GM21381 (cell line): ENCODE results near the gene PBX3.
"Not testable (repeated sequence)": the region's sequence is repeated elsewhere in the genome, so short reads cannot be mapped to it uniquely, and the experiment has no call there.

Experiments used
- ATAC-seq: cut with Tn5 transposase; IDR thresholded peaks from one replicate; pipeline ENCODE4 v1.9.1; 2021; ENCODE audit warnings: mild to moderate bottlenecking, moderate library complexity; ENCODE audit not compliant: unreplicated experiment

The PBX3 gene

GRCh38 chr9:125820100-125820804 is 73.1 kb downstream of the PBX3 start:
- ATAC-seq, result no peak

GRCh38 chr9:125821078-125821477 is 73.9 kb downstream of the PBX3 start:
- ATAC-seq, result peak; percentile 53

GRCh38 chr9:125822160-125822559 is 75.0 kb downstream of the PBX3 start:
- no peak for ATAC-seq

- no peak for ATAC-seq
Observed at GRCh38 chr9:125822902-125823301, 75.7 kb downstream of the PBX3 start.

GRCh38 chr9:125823874-125824406 is 76.8 kb downstream of the PBX3 start:
- not testable (repeated sequence) for ATAC-seq

GRCh38 chr9:125825762-125826161 is 78.6 kb downstream of the PBX3 start:
- ATAC-seq, result no peak

- no peak for ATAC-seq
Observed at GRCh38 chr9:125826850-125827249, 79.7 kb downstream of the PBX3 start.

GRCh38 chr9:125829743-125830142 is 82.6 kb downstream of the PBX3 start:
- peak; percentile 66 for ATAC-seq

- no peak for ATAC-seq
Observed at GRCh38 chr9:125831054-125831453, 83.9 kb downstream of the PBX3 start.

GRCh38 chr9:125831616-125832015 is 84.4 kb downstream of the PBX3 start:
- ATAC-seq, result no peak

- no peak for ATAC-seq
Observed at GRCh38 chr9:125835655-125836054, 88.5 kb downstream of the PBX3 start.

GRCh38 chr9:125839317-125839716 is 92.1 kb downstream of the PBX3 start:
- no peak for ATAC-seq

- ATAC-seq, result no peak
Observed at GRCh38 chr9:125841444-125841843, 94.3 kb downstream of the PBX3 start.

GRCh38 chr9:125842242-125842641 is 95.1 kb downstream of the PBX3 start:
- ATAC-seq, result no peak

- no peak for ATAC-seq
Observed at GRCh38 chr9:125843646-125844045, 96.5 kb downstream of the PBX3 start.

GRCh38 chr9:125844611-125845010 is 97.4 kb downstream of the PBX3 start:
- no peak for ATAC-seq

GRCh38 chr9:125845271-125845808 is 98.2 kb downstream of the PBX3 start:
- no peak for ATAC-seq

- no peak for ATAC-seq
Observed at GRCh38 chr9:125847735-125848134, 100.6 kb downstream of the PBX3 start.

- ATAC-seq, result no peak
Observed at GRCh38 chr9:125850106-125850632, 103.0 kb downstream of the PBX3 start.

GRCh38 chr9:125850763-125851162 is 103.6 kb downstream of the PBX3 start:
- no peak for ATAC-seq

GRCh38 chr9:125851979-125852378 is 104.8 kb downstream of the PBX3 start:
- ATAC-seq, result no peak

- no peak for ATAC-seq
Observed at GRCh38 chr9:125852386-125852785, 105.2 kb downstream of the PBX3 start.
